ENCODE data around the gene RNF19B.

The RNF19B gene

GRCh38 chr1:32906654-32907053 is 58.0 kb downstream of the RNF19B start:
- no peak for TF ChIP-seq CTCF (IDR thresholded peaks at IDR 0.05)

GRCh38 chr1:32904797-32905196 is 59.8 kb downstream of the RNF19B start:
- TF ChIP-seq CTCF (IDR thresholded peaks at IDR 0.05), result no peak

DNA sequence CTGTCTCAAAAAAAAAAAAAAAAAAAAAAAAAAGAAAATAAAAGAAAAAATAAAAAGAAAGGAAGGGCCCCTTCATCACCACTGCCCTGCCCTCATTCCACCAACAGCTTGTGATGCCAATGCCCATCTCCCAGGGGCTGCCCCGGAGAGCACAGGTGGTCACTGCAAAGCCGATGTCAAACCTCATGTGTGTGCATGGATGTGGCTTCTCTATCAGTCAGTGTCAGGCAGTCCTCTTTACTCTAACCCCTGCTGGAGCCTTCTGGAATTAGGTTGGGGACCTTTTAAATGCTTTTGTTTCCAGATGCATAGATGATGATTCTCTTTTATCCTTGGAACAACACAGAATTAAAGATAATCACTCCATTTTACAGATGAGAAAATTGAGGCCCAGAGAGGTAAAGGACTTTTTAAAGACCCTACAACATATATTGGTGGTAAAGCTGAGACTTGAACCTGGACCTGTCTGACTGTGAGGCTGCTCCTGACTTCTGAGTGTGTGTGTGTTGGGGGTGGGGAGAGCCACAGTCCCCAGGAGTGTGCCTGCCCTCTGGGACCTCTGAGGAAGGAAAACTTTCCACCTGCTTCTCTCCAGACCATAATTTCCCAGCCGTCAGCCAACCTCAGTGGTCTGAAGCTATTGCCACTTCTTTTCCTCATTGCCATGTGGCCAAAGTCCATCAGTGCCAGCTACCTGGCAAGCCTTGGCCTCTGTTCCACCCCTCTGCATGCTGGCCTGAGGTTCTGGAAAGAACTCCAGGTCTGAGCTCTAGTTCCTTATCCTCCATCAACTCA is 60.4 kb downstream of the RNF19B start:
- TF ChIP-seq CTCF (IDR thresholded peaks at IDR 0.05), result no peak

GRCh38 chr1:32902535-32902920 is 62.1 kb downstream of the RNF19B start:
- TF ChIP-seq CTCF (IDR thresholded peaks at IDR 0.05), result no peak

- no peak for TF ChIP-seq CTCF (IDR thresholded peaks at IDR 0.05)
Observed at GRCh38 chr1:32901823-32902534, 62.6 kb downstream of the RNF19B start.

DNA sequence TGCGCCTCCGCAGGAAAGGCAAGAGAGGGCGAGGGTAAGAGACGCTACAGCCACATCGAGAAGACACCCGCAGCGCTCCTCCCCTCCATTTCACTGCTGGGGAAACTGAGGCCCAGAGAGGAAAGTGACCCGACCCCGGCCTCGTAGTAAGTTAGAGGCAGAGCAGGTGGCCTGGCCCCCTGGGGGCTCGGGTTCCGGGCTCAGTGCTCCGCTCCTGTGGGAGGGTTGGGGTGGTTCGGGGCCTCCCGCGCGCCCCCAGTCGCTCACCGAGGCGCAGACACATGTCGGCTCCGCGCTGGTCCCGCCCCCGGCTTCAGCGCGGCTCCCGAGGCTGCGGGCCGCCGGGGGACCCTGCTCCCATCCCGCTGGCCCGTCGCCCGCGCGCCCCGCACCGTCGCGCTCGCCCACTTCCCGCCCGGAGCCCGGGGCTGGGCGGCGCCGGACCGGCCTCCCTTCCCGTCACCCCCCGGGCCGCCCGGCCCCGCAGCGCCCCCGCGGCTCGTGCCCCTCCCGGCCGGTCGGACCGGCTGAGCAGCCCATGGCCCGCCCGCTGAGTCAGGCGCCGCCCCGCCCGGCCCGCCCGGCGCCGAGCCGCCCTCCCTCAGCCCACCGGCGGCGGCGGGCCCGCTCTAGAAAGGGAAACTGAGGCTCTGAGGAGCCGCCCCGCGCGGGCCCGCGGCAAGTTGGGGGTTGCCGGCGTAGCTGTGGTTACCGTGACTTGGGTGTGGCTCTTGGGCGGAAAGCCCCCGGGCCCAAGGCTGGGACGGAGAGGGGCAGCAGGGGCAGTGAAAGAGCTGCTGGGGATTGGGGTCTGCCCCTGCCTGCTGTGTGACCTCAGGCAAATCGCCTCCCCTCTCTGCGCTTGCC is 63.4 kb downstream of the RNF19B start, which contains the start of gene TMEM54:
TSS of gene TMEM54 (minus strand) at position 434 of the 867 bp plus-strand sequence. CDS start at position 283, 151 bp downstream.
- TF ChIP-seq CTCF (IDR thresholded peaks at IDR 0.05), result no peak

GRCh38 chr1:32900371-32900955 is 64.1 kb downstream of the RNF19B start:
- TF ChIP-seq CTCF (IDR thresholded peaks at IDR 0.05), result no peak
